ENCODE measurements around the gene PTEN.

PTEN gene

GRCh38 chr10:88006261-88006660 lies 142.8 kb downstream of the PTEN start:
- Histone ChIP-seq H3K27me3 (ENCODE audit: insufficient read depth, low read length, poor library complexity) (no peaks in the 10 kb centered on the region), H3K79me2 (ENCODE audit: insufficient read depth, low read length) (no peaks in the 10 kb centered on the region), H3K4me2 (ENCODE audit: insufficient read depth, low read length) (no peak overlapping the region), H4K20me1 (ENCODE audit: insufficient read depth, low read length) (no peaks in the 10 kb centered on the region), H3K27ac (ENCODE audit: low read length) (no peak overlapping the region), H3K4me1 (ENCODE audit: insufficient read depth, low read length) (no peaks in the 10 kb centered on the region), H3K4me3 (ENCODE audit: low read depth in 1 of 2, low read length in 2 of 2) (no peak overlapping the region), H3K9ac (ENCODE audit: low read depth, low read length) (no peak overlapping the region), H3K36me3 (ENCODE audit: insufficient read depth, low read length) (no peaks in the 10 kb centered on the region), H2AFZ (ENCODE audit: low read depth, low read length) (peak overlapping the region; percentile 30; the same call in 1 of the 2 replicates), H3K9me3 (ENCODE audit: insufficient read depth, low read length, severe bottlenecking) (no peaks in the 10 kb centered on the region)
- no peak for DNase-seq
- TF ChIP-seq CTCF (IDR thresholded peaks at IDR 0.05; ENCODE audit: borderline replicate concordance, extremely low read depth, low read length, poor library complexity, severe bottlenecking) (no peak), EZH2 (IDR thresholded peaks at IDR 0.05; ENCODE audit: borderline replicate concordance, low read depth, low read length, severe bottlenecking) (no peak)
- ATAC-seq (ENCODE audit: insufficient read depth, low read depth), result no peak

GRCh38 chr10:88008866-88009470 lies 145.5 kb downstream of the PTEN start:
- H2AFZ ChIP-seq (ENCODE audit: low read depth, low read length), result no peak overlapping the region
- no peaks in the 10 kb centered on the region for H3K36me3 ChIP-seq (ENCODE audit: insufficient read depth, low read length)
- H4K20me1 ChIP-seq (ENCODE audit: insufficient read depth, low read length), result no peaks in the 10 kb centered on the region
- no peak overlapping the region for H3K4me2 ChIP-seq (ENCODE audit: insufficient read depth, low read length)
- no peak for ATAC-seq (ENCODE audit: insufficient read depth, low read depth)
- H3K27ac ChIP-seq (ENCODE audit: low read length), result no peak overlapping the region
- no peaks in the 10 kb centered on the region for H3K9me3 ChIP-seq (ENCODE audit: insufficient read depth, low read length, severe bottlenecking)
- DNase-seq, result no peak
- H3K4me1 ChIP-seq (ENCODE audit: insufficient read depth, low read length), result no peaks in the 10 kb centered on the region
- TF ChIP-seq EZH2 (IDR thresholded peaks at IDR 0.05; ENCODE audit: borderline replicate concordance, low read depth, low read length, severe bottlenecking) (no peak), CTCF (IDR thresholded peaks at IDR 0.05; ENCODE audit: borderline replicate concordance, extremely low read depth, low read length, poor library complexity, severe bottlenecking) (no peak)
- no peaks in the 10 kb centered on the region for H3K27me3 ChIP-seq (ENCODE audit: insufficient read depth, low read length, poor library complexity)
- H3K4me3 ChIP-seq (ENCODE audit: low read depth in 1 of 2, low read length in 2 of 2), result no peak overlapping the region
- no peak overlapping the region for H3K9ac ChIP-seq (ENCODE audit: low read depth, low read length)
- H3K79me2 ChIP-seq (ENCODE audit: insufficient read depth, low read length), result no peaks in the 10 kb centered on the region

- no peaks in the 10 kb centered on the region for H3K36me3 ChIP-seq (ENCODE audit: insufficient read depth, low read length)
- no peak overlapping the region for H3K4me2 ChIP-seq (ENCODE audit: insufficient read depth, low read length)
- H3K27me3 ChIP-seq (ENCODE audit: insufficient read depth, low read length, poor library complexity), result no peaks in the 10 kb centered on the region
- DNase-seq (no peak), ATAC-seq (ENCODE audit: insufficient read depth, low read depth) (no peak)
- TF ChIP-seq EZH2 (IDR thresholded peaks at IDR 0.05; ENCODE audit: borderline replicate concordance, low read depth, low read length, severe bottlenecking) (no peak), CTCF (IDR thresholded peaks at IDR 0.05; ENCODE audit: borderline replicate concordance, extremely low read depth, low read length, poor library complexity, severe bottlenecking) (no peak)
- H2AFZ ChIP-seq (ENCODE audit: low read depth, low read length), result no peak overlapping the region
- H3K9me3 ChIP-seq (ENCODE audit: insufficient read depth, low read length, severe bottlenecking), result no peaks in the 10 kb centered on the region
- H4K20me1 ChIP-seq (ENCODE audit: insufficient read depth, low read length), result no peaks in the 10 kb centered on the region
- no peaks in the 10 kb centered on the region for H3K4me1 ChIP-seq (ENCODE audit: insufficient read depth, low read length)
- H3K9ac ChIP-seq (ENCODE audit: low read depth, low read length), result no peak overlapping the region
- H3K79me2 ChIP-seq (ENCODE audit: insufficient read depth, low read length), result no peaks in the 10 kb centered on the region
- no peak overlapping the region for H3K27ac ChIP-seq (ENCODE audit: low read length)
- H3K4me3 ChIP-seq (ENCODE audit: low read depth in 1 of 2, low read length in 2 of 2), result no peak overlapping the region
These were observed 149.2 kb downstream of the PTEN start for GRCh38 chr10:88012641-88013040.
